HUES6 (cell line): ENCODE results near the gene AATK.

Source experiments
- H3K27ac ChIP-seq: 2 replicates; pipeline ENCODE4 v1.7.0; 2013; ENCODE audit warnings: low read depth, mild to moderate bottlenecking, low read length, inconsistent platforms
- H3K27me3 ChIP-seq: 2 replicates; pipeline ENCODE4 v1.6.1; 2013; ENCODE audit warnings: low read length; ENCODE audit not compliant: control insufficient read depth, insufficient read depth
- H3K36me3 ChIP-seq: 2 replicates; pipeline ENCODE4 v1.6.1; 2013; ENCODE audit warnings: low read length; ENCODE audit not compliant: control insufficient read depth, insufficient read depth
- H3K4me1 ChIP-seq: 2 replicates; pipeline ENCODE4 v1.6.1; 2013; ENCODE audit warnings: low read length; ENCODE audit not compliant: control insufficient read depth, insufficient read depth
- H3K4me3 ChIP-seq: 2 replicates; pipeline ENCODE4 v1.5.1; 2013; ENCODE audit warnings: low read depth, low read length
- H3K9ac ChIP-seq: one replicate; pipeline ENCODE4 v1.6.1; 2013; ENCODE audit warnings: mild to moderate bottlenecking, low read length
- H3K9me3 ChIP-seq: 2 replicates; pipeline ENCODE4 v1.6.1; 2013; ENCODE audit warnings: low read depth, low read length; ENCODE audit not compliant: control insufficient read depth, insufficient read depth

The AATK gene

DNA sequence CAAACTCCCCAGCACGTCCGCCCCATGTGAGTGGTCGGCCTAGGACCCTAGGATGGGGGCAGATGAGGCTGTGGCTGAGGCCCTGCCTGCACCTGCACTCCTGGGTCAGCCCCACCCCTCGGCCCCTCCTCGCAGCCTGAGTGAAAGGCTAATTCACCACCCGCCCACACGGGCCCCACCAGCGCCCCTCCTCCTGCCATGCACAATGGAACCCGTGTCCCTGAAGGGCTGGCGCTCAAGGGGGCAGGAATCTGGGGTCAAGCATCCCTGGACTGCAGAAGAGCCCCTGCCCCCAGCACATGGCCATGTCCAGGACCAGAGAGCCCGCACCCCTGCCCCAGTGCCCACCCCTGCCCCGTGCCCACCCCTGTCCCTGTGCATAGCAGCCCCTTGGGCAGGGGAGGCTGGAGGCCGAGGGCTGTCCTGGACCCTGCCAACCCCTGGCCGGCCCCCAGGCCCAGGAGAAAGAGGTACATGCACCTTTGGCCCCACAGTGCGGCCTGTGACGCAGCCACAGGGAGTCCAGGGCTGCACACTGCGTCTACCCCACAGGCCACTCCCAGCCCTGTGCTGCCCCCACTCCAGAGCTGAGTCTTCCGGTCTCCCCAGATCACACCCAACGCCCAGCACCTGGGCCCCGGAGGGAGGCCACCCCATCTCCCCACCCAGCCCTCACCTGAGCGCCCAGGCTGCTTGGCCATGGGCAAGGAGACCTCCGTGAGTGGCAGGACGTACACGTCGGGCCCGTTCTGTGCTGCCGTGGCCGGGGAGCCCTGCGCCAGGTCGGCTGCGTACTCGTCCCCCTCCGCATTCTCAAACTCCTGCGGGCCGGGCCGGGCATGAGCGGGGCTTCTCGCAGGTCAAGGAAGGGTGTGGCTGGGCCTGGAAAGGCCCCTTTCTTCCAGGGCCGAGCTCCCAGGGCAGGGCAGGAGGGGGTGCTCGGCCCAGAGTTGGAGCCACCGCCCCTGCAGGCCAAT is 35.3 kb downstream of the AATK start:
- Histone ChIP-seq H3K27ac (no peak overlapping the region), H3K4me3 (no peak overlapping the region), H3K4me1 (peaks cover 8% of the 10 kb centered on the region; the same call in 1 of the 2 replicates), H3K9ac (no peak overlapping the region), H3K27me3 (no peaks in the 10 kb centered on the region), H3K36me3 (no peaks in the 10 kb centered on the region), H3K9me3 (no peaks in the 10 kb centered on the region)

GRCh38 chr17:81129711-81130367 is 36.2 kb downstream of the AATK start:
- Histone ChIP-seq H3K27me3 (no peaks in the 10 kb centered on the region), H3K9ac (no peak overlapping the region), H3K4me1 (peaks cover 8% of the 10 kb centered on the region; the same call in 1 of the 2 replicates), H3K9me3 (no peaks in the 10 kb centered on the region), H3K4me3 (no peak overlapping the region), H3K27ac (no peak overlapping the region), H3K36me3 (no peaks in the 10 kb centered on the region)

GRCh38 chr17:81129289-81129688 is 36.7 kb downstream of the AATK start:
- no peak overlapping the region for H3K27ac ChIP-seq
- H3K36me3 ChIP-seq = no peaks in the 10 kb centered on the region
- no peak overlapping the region for H3K9ac ChIP-seq
- peaks cover 8% of the 10 kb centered on the region; the same call in 1 of the 2 replicates for H3K4me1 ChIP-seq
- no peaks in the 10 kb centered on the region for H3K27me3 ChIP-seq
- no peaks in the 10 kb centered on the region for H3K9me3 ChIP-seq
- no peak overlapping the region for H3K4me3 ChIP-seq

DNA sequence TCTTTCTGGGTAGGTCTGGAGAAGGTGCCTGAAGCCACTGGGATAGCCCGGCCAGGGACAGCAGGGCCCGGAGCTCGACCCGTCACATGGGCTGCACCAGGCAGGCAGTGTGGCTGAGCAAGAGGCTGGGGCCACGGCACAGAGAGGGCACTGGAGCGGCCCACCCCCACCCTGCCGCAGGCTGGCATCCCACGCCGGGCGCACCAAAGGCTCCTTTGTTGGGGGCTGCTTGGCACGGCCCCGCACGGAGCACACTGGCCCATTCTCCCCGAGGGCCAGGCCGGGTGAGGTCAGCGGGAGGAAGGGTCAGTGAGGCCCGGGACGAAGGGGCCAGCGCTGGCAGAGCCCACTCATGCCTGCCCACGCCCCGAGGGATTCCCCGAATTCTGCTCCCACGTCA is 37.2 kb downstream of the AATK start:
- Histone ChIP-seq H3K36me3 (no peaks in the 10 kb centered on the region), H3K4me1 (peaks cover 5% of the 10 kb centered on the region; the same call in 1 of the 2 replicates), H3K27ac (no peak overlapping the region), H3K4me3 (no peak overlapping the region), H3K9me3 (no peaks in the 10 kb centered on the region), H3K9ac (no peak overlapping the region), H3K27me3 (no peaks in the 10 kb centered on the region)

- Histone ChIP-seq H3K27ac (no peak overlapping the region), H3K4me1 (peaks cover 5% of the 10 kb centered on the region; the same call in 1 of the 2 replicates), H3K36me3 (no peaks in the 10 kb centered on the region), H3K9ac (no peak overlapping the region), H3K9me3 (no peaks in the 10 kb centered on the region), H3K4me3 (no peak overlapping the region), H3K27me3 (no peaks in the 10 kb centered on the region)
These were observed 37.7 kb downstream of the AATK start for GRCh38 chr17:81128338-81128737.

- H3K9ac ChIP-seq = no peak overlapping the region
- H3K4me1 ChIP-seq = peaks cover 5% of the 10 kb centered on the region; the same call in 1 of the 2 replicates
- H3K27me3 ChIP-seq = no peaks in the 10 kb centered on the region
These were observed 38.4 kb downstream of the AATK start for GRCh38 chr17:81127526-81128177.

GRCh38 chr17:81127133-81127455 is 38.9 kb downstream of the AATK start:
- H3K4me3 ChIP-seq = no peak overlapping the region

More at GRCh38 chr17:81127526-81128177, 38.4 kb downstream of the AATK start:
- no peak overlapping the region for H3K4me3 ChIP-seq
- H3K9me3 ChIP-seq = no peaks in the 10 kb centered on the region
- no peak overlapping the region for H3K27ac ChIP-seq
- no peaks in the 10 kb centered on the region for H3K36me3 ChIP-seq

DNA sequence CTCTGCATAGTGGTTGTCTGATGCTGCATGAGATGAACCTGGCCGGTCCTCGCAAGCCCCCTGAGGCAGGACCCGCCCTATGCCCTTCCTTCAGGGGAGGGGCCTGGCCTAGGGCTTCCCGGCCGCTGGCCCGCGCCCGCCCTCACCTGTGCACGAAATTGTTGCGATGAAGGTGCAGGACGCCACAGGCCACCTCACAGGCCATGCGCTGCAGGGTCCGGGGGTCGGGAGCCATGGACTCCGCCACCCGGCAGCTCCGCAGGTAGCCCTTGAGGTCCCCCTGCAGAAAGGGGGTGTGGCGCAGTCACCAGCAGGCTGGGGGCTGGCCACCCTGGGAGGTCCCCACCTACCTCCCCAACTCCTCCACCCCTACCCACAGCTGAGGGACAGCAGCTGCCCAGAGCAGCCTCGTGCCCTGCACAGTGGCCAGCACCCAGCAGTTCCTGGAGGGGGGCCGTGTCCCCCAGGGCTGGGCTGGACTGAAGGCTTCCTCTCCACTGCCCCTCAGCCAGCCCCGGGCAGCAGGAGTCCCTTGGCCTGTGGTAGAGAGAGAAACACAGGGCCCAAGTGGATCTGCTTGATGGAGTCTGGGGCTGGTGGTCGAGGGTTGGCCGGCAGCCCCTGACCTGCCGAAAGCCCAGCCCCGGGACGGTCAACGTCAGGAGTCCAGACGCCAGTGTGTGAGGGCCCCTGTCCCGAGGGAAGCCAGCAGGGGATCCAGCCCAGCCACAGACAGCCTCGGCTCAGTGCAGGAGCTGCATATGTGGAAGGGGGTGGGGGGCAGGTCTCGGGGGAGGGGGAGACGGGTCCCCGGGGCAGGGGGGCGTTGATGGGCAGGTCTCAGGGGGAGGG is 39.5 kb downstream of the AATK start:
- H3K36me3 ChIP-seq = no peaks in the 10 kb centered on the region
- no peak overlapping the region for H3K9ac ChIP-seq
- no peaks in the 10 kb centered on the region for H3K9me3 ChIP-seq
- no peak overlapping the region for H3K27ac ChIP-seq
- peaks cover 5% of the 10 kb centered on the region; the same call in 1 of the 2 replicates for H3K4me1 ChIP-seq
- no peaks in the 10 kb centered on the region for H3K27me3 ChIP-seq
- no peak overlapping the region for H3K4me3 ChIP-seq

More at GRCh38 chr17:81127133-81127455, 38.9 kb downstream of the AATK start:
- H3K27me3 ChIP-seq = no peaks in the 10 kb centered on the region
- H3K4me1 ChIP-seq = peaks cover 5% of the 10 kb centered on the region; the same call in 1 of the 2 replicates
- no peak overlapping the region for H3K9ac ChIP-seq
- no peaks in the 10 kb centered on the region for H3K9me3 ChIP-seq
- no peaks in the 10 kb centered on the region for H3K36me3 ChIP-seq
- no peak overlapping the region for H3K27ac ChIP-seq

DNA sequence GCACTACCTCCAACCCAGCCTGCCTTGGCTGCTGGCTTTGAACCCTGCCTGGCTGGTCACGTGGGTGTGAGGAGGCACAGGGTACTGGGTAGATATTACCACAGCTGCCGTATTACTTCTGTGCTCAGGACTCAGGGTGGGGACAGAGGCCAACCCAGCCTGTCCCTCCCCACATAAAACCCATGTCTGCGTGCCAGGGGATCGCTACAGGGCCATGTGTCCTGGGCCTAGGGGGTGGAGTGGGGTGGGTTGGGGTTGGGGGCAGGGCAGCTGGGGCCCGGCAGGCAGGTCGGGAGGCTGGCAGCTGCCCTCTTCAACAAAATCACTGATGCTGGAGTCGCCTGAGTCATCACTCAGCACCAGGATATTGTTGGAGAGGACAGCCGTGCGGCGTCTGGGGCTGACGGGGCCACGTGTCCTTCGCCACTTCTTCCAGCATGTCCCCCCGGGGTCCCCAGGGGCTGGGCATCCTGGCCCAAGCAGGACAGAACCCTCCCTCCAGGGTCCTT is 40.4 kb downstream of the AATK start:
- H3K9me3 ChIP-seq = no peaks in the 10 kb centered on the region
- no peaks in the 10 kb centered on the region for H3K36me3 ChIP-seq
- no peak overlapping the region for H3K27ac ChIP-seq
- H3K27me3 ChIP-seq = no peaks in the 10 kb centered on the region
- H3K4me3 ChIP-seq = no peak overlapping the region
- no peak overlapping the region for H3K9ac ChIP-seq
- peaks cover 5% of the 10 kb centered on the region; the same call in 1 of the 2 replicates for H3K4me1 ChIP-seq

- no peak overlapping the region for H3K27ac ChIP-seq
- H3K9ac ChIP-seq = no peak overlapping the region
- peaks cover 5% of the 10 kb centered on the region; the same call in 1 of the 2 replicates for H3K4me1 ChIP-seq
- H3K27me3 ChIP-seq = no peaks in the 10 kb centered on the region
- no peaks in the 10 kb centered on the region for H3K36me3 ChIP-seq
- no peaks in the 10 kb centered on the region for H3K9me3 ChIP-seq
- H3K4me3 ChIP-seq = no peak overlapping the region
These were observed 41.6 kb downstream of the AATK start for GRCh38 chr17:81124377-81124776.
